GM12878 (cell line): ENCODE measurements around the gene PASK. TPM values are rescaled to one million over a fixed set of nuclear protein-coding genes. Genes with fewer than 3 reads are reported as not detected.
A peak's percentile ranks its signal among the peaks of the same experiment; 100 is the strongest.

Experiments used
- ATAC-seq: fragments of 200-7000 bp; cut with Tn5 transposase; 3 replicates; pipeline ENCODE4 v1.9.1; 2020; ENCODE audit warnings: mild to moderate bottlenecking, moderate library complexity
- BruUV-seq: library from RNA; stranded (reverse); fragments of 400-500 nt; replicated peaks from 2 replicates; lab custom pipeline; 2021; lab: Mats Ljungman, UMichigan
- CTCF ChIA-PET: fragments of 300-600 bp; sonication (Branson Sonifier 250); formaldehyde crosslinking; extraction: SDS; loops from one replicate; lab custom pipeline; 2021; ENCODE audit warnings: inconsistent platforms; lab: Yijun Ruan, JAX
- POLR2A ChIA-PET: fragments of 350-600 bp; formaldehyde crosslinking; extraction: SDS; loops from one replicate; lab custom pipeline; 2021; ENCODE audit warnings: inconsistent platforms; lab: Charles Lee
- RAD21 ChIA-PET: fragments of 300-600 bp; sonication (Branson Sonifier 250); formaldehyde crosslinking; loops from one replicate; lab custom pipeline; 2023; ENCODE audit warnings: antibody characterized with exemption; ENCODE audit not compliant: unreplicated experiment; lab: Charles Lee
- SMC1A ChIA-PET: fragments of 300-600 bp; sonication (Branson Sonifier 250); formaldehyde crosslinking; loops from one replicate; lab custom pipeline; 2023; ENCODE audit not compliant: unreplicated experiment, uncharacterized antibody; lab: Charles Lee
- DNase-seq: peaks from one replicate; pipeline ENCODE4 v3.0.0-alpha.2; 2011; ENCODE audit warnings: low read depth, low spot score
- FAIRE-seq: peaks from 3 replicates; lab custom pipeline; 2011; peaks lifted over from hg19 to GRCh38; lab: Jason Lieb, UNC
- H2AFZ ChIP-seq: 2 replicates; pipeline ENCODE4 v1.6.0; 2011; ENCODE audit warnings: low read depth, low read length, control low read depth; ENCODE audit not compliant: control insufficient read depth
- H3K27ac ChIP-seq: 2 replicates; pipeline ENCODE4 v1.5.1; 2011; ENCODE audit warnings: control low read depth; ENCODE audit not compliant: control insufficient read depth, insufficient read depth
- H3K27me3 ChIP-seq, 2 experiments: replicated peaks in 1 of 2; 2 replicates each; pipeline versions ENCODE4 v1.6.0 to v1.6.1; 2011; ENCODE audit warnings: low read length in 1 of 2; ENCODE audit not compliant: control insufficient read depth in 2 of 2, insufficient read depth in 2 of 2
- H3K36me3 ChIP-seq, 2 experiments: 2 replicates each; pipeline ENCODE4 v1.5.1; 2011; ENCODE audit warnings: low read length in 1 of 2; ENCODE audit not compliant: control insufficient read depth in 2 of 2, insufficient read depth in 2 of 2
- H3K4me1 ChIP-seq: 2 replicates; pipeline ENCODE4 v1.6.1; 2011; ENCODE audit warnings: mild to moderate bottlenecking, low read length, moderate library complexity, mixed read lengths; ENCODE audit not compliant: control insufficient read depth, insufficient read depth
- H3K4me2 ChIP-seq: 2 replicates; pipeline ENCODE4 v1.6.0; 2011; ENCODE audit warnings: control low read depth; ENCODE audit not compliant: control insufficient read depth, insufficient read depth
- H3K4me3 ChIP-seq: fragments of 200-600 bp; sonication (generic); 2 replicates; pipeline ENCODE4 v1.5.1; 2016
- H3K79me2 ChIP-seq: 2 replicates; pipeline ENCODE4 v1.6.0; 2011; ENCODE audit warnings: low read length; ENCODE audit not compliant: control insufficient read depth, insufficient read depth
- H3K9ac ChIP-seq: 2 replicates; pipeline ENCODE4 v1.8.0; 2011; ENCODE audit warnings: low read length, control low read depth, mixed read lengths; ENCODE audit not compliant: control insufficient read depth, insufficient read depth
- H3K9me3 ChIP-seq: replicated peaks from 3 replicates; pipeline ENCODE4 v1.5.1; 2011; ENCODE audit warnings: mild to moderate bottlenecking, low read length; ENCODE audit not compliant: control insufficient read depth, insufficient read depth
- H4K20me1 ChIP-seq: 2 replicates; pipeline ENCODE4 v1.6.0; 2011; ENCODE audit not compliant: control insufficient read depth, insufficient read depth
- CUX1 ChIP-seq: IDR thresholded peaks from 2 replicates; pipeline ENCODE4 v1.6.1; 2012; ENCODE audit warnings: improper control_type of control experiment, low read depth, low read length; ENCODE audit not compliant: insufficient replicate concordance
- NKRF ChIP-seq: fragments of 450-650 bp; conservative IDR thresholded peaks from 2 replicates; pipeline ENCODE4 v1.6.1; 2017; ENCODE audit warnings: mild to moderate bottlenecking, moderate library complexity
- NR2C2 ChIP-seq: IDR thresholded peaks from 2 replicates; pipeline ENCODE4 v1.6.1; 2011; ENCODE audit warnings: borderline replicate concordance, low read depth; ENCODE audit not compliant: control insufficient read depth, insufficient read length
- PKNOX1 ChIP-seq: fragments of 450-650 bp; IDR thresholded peaks from 2 replicates; pipeline ENCODE4 v1.6.1; 2016; ENCODE audit warnings: mild to moderate bottlenecking
- PML ChIP-seq: IDR thresholded peaks from 2 replicates; pipeline ENCODE4 v1.6.1; 2012; ENCODE audit warnings: low read length, inconsistent platforms
- RB1 ChIP-seq: fragments of 450-650 bp; formaldehyde crosslinking; IDR thresholded peaks from 2 replicates; pipeline ENCODE4 v1.6.1; 2017; ENCODE audit warnings: mild to moderate bottlenecking, borderline replicate concordance
- SIN3A ChIP-seq: IDR thresholded peaks from 2 replicates; pipeline ENCODE4 v1.6.1; 2012; ENCODE audit warnings: low read depth, low read length, improper control_type of control experiment
- SMAD5 ChIP-seq: IDR thresholded peaks from 2 replicates; pipeline ENCODE4 v1.6.1; 2016; ENCODE audit warnings: antibody characterized with exemption, low read depth
- SMARCA5 ChIP-seq: fragments of 450-650 bp; IDR thresholded peaks from 2 replicates; pipeline ENCODE4 v1.6.1; 2017; ENCODE audit warnings: mild to moderate bottlenecking
- STAT1 ChIP-seq: fragments of 450-650 bp; conservative IDR thresholded peaks from 2 replicates; pipeline ENCODE4 v1.6.1; 2014; ENCODE audit warnings: antibody characterized with exemption, mild to moderate bottlenecking
- YY1 ChIP-seq: IDR thresholded peaks from 2 replicates; pipeline ENCODE4 v1.6.1; 2011; ENCODE audit warnings: low read depth, mild to moderate bottlenecking, low read length
- ZSCAN29 ChIP-seq: fragments of 450-650 bp; IDR thresholded peaks from 2 replicates; pipeline ENCODE4 v1.6.1; 2017; ENCODE audit warnings: mild to moderate bottlenecking, moderate library complexity
- WGBS: methylation state at CpG from one replicate; pipeline ENCODE4 v1.1.6; 2016; ENCODE audit warnings: low lambda C conversion rate; ENCODE audit not compliant: insufficient replicate concordance, insufficient coverage; ENCODE audit errors: missing lambda C conversion rate; 5-methylcytosine and 5-hydroxymethylcytosine counted together
- in situ Hi-C: fragments of 300-500 bp; cut with MboI; formaldehyde crosslinking; loops from 9 replicates; pipeline ENCODE4 v1.14.3; 2018; ENCODE audit warnings: mixed read lengths
- intact Hi-C: fragments of 100-400 bp; cut with micrococcal nuclease; formaldehyde crosslinking; loops from one replicate; pipeline ENCODE4 v1.14.2; 2022; ENCODE audit not compliant: unreplicated experiment
- polyA plus RNA-seq, 11 experiments: library from polyadenylated mRNA; depleted of rRNA in 4 of 11; unstranded in 6 of 11; stranded (reverse) in 5 of 11; fragments of >200 nt; fragmentation: Nextera tagmentation in 4 of 11; fragmentation: Illumina TruSeq in 1 of 11; extraction: Ambion mirVana in 4 of 11; extraction: Trizol in 1 of 11; gene quantifications; 1 replicate in 1 of 11; 2 replicates in 10 of 11; pipeline versions ENCODE4 v1.2.1 to v1.2.3, GENCODE V29; 2011 to 2016; ENCODE audit warnings: inconsistent platforms in 2 of 11, missing spikeins in 2 of 11, low read depth in 1 of 11
- total RNA-seq, 4 experiments: library from RNA; depleted of rRNA in 3 of 4; stranded (reverse); fragments of >200 nt in 3 of 4; fragmentation: Illumina TruSeq in 1 of 4; extraction: Trizol in 1 of 4; gene quantifications; 2 replicates each; pipeline versions ENCODE4 v1.2.1 to v1.2.3, GENCODE V29; 2013 to 2021

Gene PASK
- total and polyA plus RNA-seq, 10 of the 15 experiments (the other 5 are each of a cell fraction or from before 2014, with no cell fraction given), result 9.6 to 62.2 (median 28.5) TPM

- no peak within 1 kb of the TSS for H2AFZ ChIP-seq
- DNase-seq (no peak), ATAC-seq (peak; percentile 50), FAIRE-seq (no peak)
- ChIA-PET CTCF (no interaction called here), RAD21 (no interaction called here), POLR2A (no interaction called here), SMC1A (no interaction called here)
- H3K36me3 ChIP-seq, result no peaks in the 10 kb centered on the region
- H3K27me3 ChIP-seq, result no peaks in the 10 kb centered on the region
- H3K4me1 ChIP-seq, result no peaks in the 10 kb centered on the region
- no peak within 1 kb of the TSS for H3K27ac ChIP-seq
- in situ Hi-C loops (no loop called here), intact Hi-C loops (no loop called here)
- WGBS, result 4% methylated on average over 21 of the region's 21 CpGs
- TF ChIP-seq NR2C2, result no peak
- TF ChIP-seq STAT1, result no peak
- no peak for TF ChIP-seq NKRF
- no peak for TF ChIP-seq PML
- TF ChIP-seq SMAD5, result no peak
- no peak for TF ChIP-seq SMARCA5
- no peak for TF ChIP-seq RB1
- no peak for TF ChIP-seq PKNOX1
- no peak for TF ChIP-seq ZSCAN29
- TF ChIP-seq YY1, result no peak
- no peak for TF ChIP-seq SIN3A
- TF ChIP-seq CUX1, result no peak
- H3K79me2 ChIP-seq, result no peaks in the 10 kb centered on the region
- 0 out of 2 replicates have a peak within 1 kb of the TSS, but pooled peaks have one; percentile 9 for H3K4me2 ChIP-seq
- no peak within 1 kb of the TSS for H3K9ac ChIP-seq
- no TSS peak for BruUV-seq
- H3K4me3 ChIP-seq, result no peak within 1 kb of the TSS
- H3K9me3 ChIP-seq, result no peaks in the 10 kb centered on the region
- no peaks in the 10 kb centered on the region for H4K20me1 ChIP-seq
Measured at GRCh38 chr2:241188361-241189092, 39.3 kb upstream of the PASK start, which contains the start of gene ANO7. Gene ANO7 (plus strand): TSS chr2:241188677. CDS start chr2:241190064, 1,387 bp downstream.
